ENCODE data around the gene PBX3. TPM values are rescaled to one million over a fixed set of nuclear protein-coding genes. Genes with fewer than 3 reads are reported as not detected.

Gene PBX3
- total and polyA plus RNA-seq, 2 donors (not counting 1 experiment from before 2014, with no cell fraction given), result 15.5 to 39.0 TPM

DNA sequence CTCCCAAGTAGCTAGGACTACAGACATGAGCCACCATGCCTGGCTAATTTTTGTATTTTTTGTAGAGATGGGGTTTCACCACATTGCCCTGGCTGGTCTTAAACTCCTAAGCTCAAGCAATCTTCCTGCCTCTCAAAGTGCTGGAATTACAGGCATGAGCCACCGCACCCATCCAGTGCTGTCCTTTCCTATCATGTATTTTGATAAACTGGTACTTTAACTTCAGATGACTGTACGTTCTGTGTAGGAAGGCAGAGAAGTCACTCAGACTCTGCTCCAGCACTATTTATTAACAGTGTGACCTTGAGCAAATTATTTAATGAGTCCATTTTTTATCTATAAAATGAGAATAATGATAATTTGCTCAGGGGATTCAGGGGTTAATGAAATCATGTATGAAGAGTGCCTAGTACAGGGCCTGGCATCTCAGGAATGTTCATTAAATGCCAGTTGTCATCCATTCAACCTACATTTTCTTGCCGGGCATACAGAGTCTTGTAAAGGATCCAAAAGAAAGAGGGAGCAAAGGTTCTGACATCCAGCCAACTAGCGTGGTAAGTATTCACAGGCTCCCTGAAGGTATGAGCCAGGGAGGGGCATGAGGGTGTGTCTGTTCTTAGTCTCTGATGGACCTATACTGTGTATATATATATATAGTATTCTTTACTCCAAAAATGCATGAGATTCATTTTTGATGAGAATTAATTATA is 201.9 kb downstream of the PBX3 start:
- no peak overlapping the region for H3K27ac Mint-ChIP-seq
- intact Hi-C loops (cut with micrococcal nuclease), result no loop called here
- no peak overlapping the region for H3K27ac ChIP-seq (ENCODE audit: low read length in 2 of 2)
- no peaks in the 10 kb centered on the region for H3K27me3 ChIP-seq (replicated peaks in 1 of 4; ENCODE audit: control extremely low read depth in 1 of 4, control insufficient read depth in 3 of 4, insufficient read depth in 4 of 4, low read length in 3 of 4)
- peaks cover 0 to 3% of the 10 kb centered on the region in 2 experiments for H3K36me3 ChIP-seq (replicated peaks in 1 of 2; ENCODE audit: control extremely low read depth in 1 of 2, control insufficient read depth in 1 of 2, extremely low read depth in 1 of 2, insufficient read depth in 2 of 2, low read length in 1 of 2)
- peaks cover 0 to 5% (median 0%) of the 10 kb centered on the region in 3 donors for H3K9me3 ChIP-seq (ENCODE audit: control extremely low read depth in 1 of 3, control insufficient read depth in 2 of 3, insufficient read depth in 1 of 3, low read length in 2 of 3)
- H2AFZ ChIP-seq (ENCODE audit: insufficient read depth, low read depth, low read length, poor library complexity, severe bottlenecking), result no peak overlapping the region
- no peaks in the 10 kb centered on the region for H3K79me2 ChIP-seq (ENCODE audit: control insufficient read depth, insufficient read depth, low read length)
- no peak overlapping the region for H3K9ac ChIP-seq (ENCODE audit: low read length)
- ChIA-PET POLR2A (no interaction called here), CTCF (no interaction called here)
- peaks cover 8% of the 10 kb centered on the region for H3K9me3 Mint-ChIP-seq (ENCODE audit: insufficient read depth)
- TF ChIP-seq EZH2 (IDR thresholded peaks at IDR 0.05; ENCODE audit: borderline replicate concordance, insufficient read depth, low read depth, low read length, poor library complexity, severe bottlenecking), result no peak
- no peak for TF ChIP-seq CTCF (IDR thresholded peaks at IDR 0.05)
- H3K4me3 Mint-ChIP-seq, result no peak overlapping the region
- H3K27me3 Mint-ChIP-seq, result no peaks in the 10 kb centered on the region
- H3K4me3 ChIP-seq (ENCODE audit: control extremely low read depth in 1 of 5, extremely low read depth in 1 of 5, insufficient read depth in 1 of 5, low read depth in 2 of 5, low read length in 4 of 5), result no peak overlapping the region
- ATAC-seq (ENCODE audit: low read depth) (no peak), DNase-seq (no peak)
- 100% methylated on average over 1 of the region's 4 CpGs for WGBS (ENCODE audit: insufficient coverage)
- no peaks in the 10 kb centered on the region for H3K4me1 Mint-ChIP-seq
- no peaks in the 10 kb centered on the region for H3K4me1 ChIP-seq (ENCODE audit: control insufficient read depth in 2 of 2, insufficient read depth in 2 of 2, low read length in 2 of 2)
- H4K20me1 ChIP-seq (ENCODE audit: control insufficient read depth, insufficient read depth, low read length, poor library complexity, severe bottlenecking), result no peaks in the 10 kb centered on the region
- no peak overlapping the region for H3K4me2 ChIP-seq (replicated peaks; ENCODE audit: low read depth, low read length, poor library complexity, severe bottlenecking)

DNA sequence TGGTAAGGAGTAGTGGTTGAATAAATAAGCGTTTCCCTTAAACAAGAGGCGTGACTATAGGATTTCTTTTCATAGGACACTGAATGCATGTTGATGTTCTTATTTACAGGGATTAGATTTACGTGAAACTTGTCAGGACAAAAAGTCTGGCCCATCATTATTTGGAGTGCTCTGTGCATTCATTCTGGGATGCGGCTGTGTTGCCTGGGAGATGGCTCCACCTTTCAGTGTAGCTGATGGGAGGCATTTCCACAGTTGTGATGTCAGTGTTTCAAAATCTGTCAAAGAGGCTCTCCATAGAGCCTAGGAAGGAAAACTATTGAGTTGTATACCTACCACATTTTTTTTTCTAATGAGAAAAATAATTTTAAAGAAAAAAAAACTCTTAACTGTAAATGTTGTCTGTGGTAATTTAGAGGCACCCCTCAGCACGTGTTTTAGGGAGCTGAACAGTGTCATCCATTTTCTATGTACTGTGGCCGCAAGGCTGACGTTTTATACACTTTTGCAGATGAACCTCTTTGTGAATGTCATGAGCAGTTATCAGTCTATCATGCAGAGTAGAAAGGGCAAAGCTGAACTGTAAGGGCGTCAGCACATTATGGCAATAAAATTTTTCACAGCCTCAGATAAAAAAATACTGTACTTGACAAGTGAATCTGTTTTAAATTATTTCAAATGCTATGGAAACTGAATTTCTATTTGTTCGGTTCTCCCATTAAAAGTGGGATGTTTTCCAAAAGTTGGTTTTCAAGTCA is 202.7 kb downstream of the PBX3 start:
- intact Hi-C loops (cut with micrococcal nuclease), result no loop called here
- peaks cover 8% of the 10 kb centered on the region for H3K9me3 Mint-ChIP-seq (ENCODE audit: insufficient read depth)
- H3K4me1 Mint-ChIP-seq, result no peaks in the 10 kb centered on the region
- Histone ChIP-seq H4K20me1 (ENCODE audit: control insufficient read depth, insufficient read depth, low read length, poor library complexity, severe bottlenecking) (no peaks in the 10 kb centered on the region), H3K4me1 (ENCODE audit: control insufficient read depth in 2 of 2, insufficient read depth in 2 of 2, low read length in 2 of 2) (no peaks in the 10 kb centered on the region), H3K9me3 (ENCODE audit: control extremely low read depth in 1 of 3, control insufficient read depth in 2 of 3, insufficient read depth in 1 of 3, low read length in 2 of 3) (peaks cover 0 to 5% (median 0%) of the 10 kb centered on the region in 3 donors), H3K9ac (ENCODE audit: low read length) (no peak overlapping the region), H3K36me3 (replicated peaks in 1 of 2; ENCODE audit: control extremely low read depth in 1 of 2, control insufficient read depth in 1 of 2, extremely low read depth in 1 of 2, insufficient read depth in 2 of 2, low read length in 1 of 2) (peaks cover 0 to 3% of the 10 kb centered on the region in 2 experiments), H3K27ac (ENCODE audit: low read length in 2 of 2) (no peak overlapping the region), H2AFZ (ENCODE audit: insufficient read depth, low read depth, low read length, poor library complexity, severe bottlenecking) (no peak overlapping the region), H3K4me2 (replicated peaks; ENCODE audit: low read depth, low read length, poor library complexity, severe bottlenecking) (no peak overlapping the region), H3K4me3 (ENCODE audit: control extremely low read depth in 1 of 5, extremely low read depth in 1 of 5, insufficient read depth in 1 of 5, low read depth in 2 of 5, low read length in 4 of 5) (no peak overlapping the region), H3K79me2 (ENCODE audit: control insufficient read depth, insufficient read depth, low read length) (no peaks in the 10 kb centered on the region), H3K27me3 (replicated peaks in 1 of 4; ENCODE audit: control extremely low read depth in 1 of 4, control insufficient read depth in 3 of 4, insufficient read depth in 4 of 4, low read length in 3 of 4) (no peaks in the 10 kb centered on the region)
- H3K4me3 Mint-ChIP-seq, result no peak overlapping the region
- ATAC-seq (ENCODE audit: low read depth) (no peak), DNase-seq (no peak)
- ChIA-PET POLR2A (no interaction called here), CTCF (no interaction called here)
- WGBS (ENCODE audit: insufficient coverage), result 97% methylated on average over 6 of the region's 9 CpGs
- TF ChIP-seq EZH2 (IDR thresholded peaks at IDR 0.05; ENCODE audit: borderline replicate concordance, insufficient read depth, low read depth, low read length, poor library complexity, severe bottlenecking), result no peak
- TF ChIP-seq CTCF (IDR thresholded peaks at IDR 0.05), result no peak
- no peaks in the 10 kb centered on the region for H3K27me3 Mint-ChIP-seq
- no peak overlapping the region for H3K27ac Mint-ChIP-seq

All from B cell (primary cell).